ENCODE results near the gene RNF115. TPM values are rescaled to one million over a fixed set of nuclear protein-coding genes. Genes with fewer than 3 reads are reported as not detected.

Gene RNF115
- total and polyA plus RNA-seq, 2 of the 4 experiments (the other 2 are of a cell fraction), result 13.5 to 22.9 TPM

- WGBS, 2 experiments (ENCODE audit: extremely low coverage in 2 of 2, insufficient read length in 1 of 2), result no CpG with 5 or more reads among the region's 2 CpGs
- H3K9me3 ChIP-seq (ENCODE audit: control insufficient read depth, insufficient read depth, low read length), result peaks cover 5% of the 10 kb centered on the region
- H3K79me1 ChIP-seq (ENCODE audit: low read depth in 1 of 2, low read length in 2 of 2), result peaks cover 21 to 84% of the 10 kb centered on the region in 2 experiments
- intact Hi-C loops (cut with micrococcal nuclease), result no loop called here
- H3K4me2 ChIP-seq (ENCODE audit: low read depth, low read length), result no peak overlapping the region
- no peak overlapping the region for H3K23ac ChIP-seq (ENCODE audit: low read depth, low read length)
- in situ Hi-C loops (cut with MboI; ENCODE audit: low sequenced_read_pairs), result no loop called here
- DNase-seq (no peak), ATAC-seq (ENCODE audit: low read depth) (no peak)
- ChIA-PET CTCF (no interaction called here), POLR2A (ENCODE audit: unreplicated experiment) (no interaction called here)
- H2BK20ac ChIP-seq (ENCODE audit: low read depth, low read length), result no peak overlapping the region
- no peak overlapping the region for H3K56ac ChIP-seq (ENCODE audit: extremely low read depth, insufficient read depth, low read length)
- peaks cover 4% of the 10 kb centered on the region; the same call in 1 of the 2 replicates for H3K36me3 ChIP-seq (ENCODE audit: control insufficient read depth, insufficient read depth, low read length)
- H3K4ac ChIP-seq (ENCODE audit: low read depth, low read length), result no peak overlapping the region
- no peak overlapping the region for H3K4me3 ChIP-seq (ENCODE audit: insufficient read depth, low read depth, low read length)
- H3K27me3 ChIP-seq (ENCODE audit: control insufficient read depth, insufficient read depth, low read length), result no peaks in the 10 kb centered on the region
- H2AFZ ChIP-seq (replicated peaks; ENCODE audit: low read length, poor library complexity), result no peak overlapping the region
- H2BK5ac ChIP-seq (ENCODE audit: low read depth, low read length, poor library complexity, severe bottlenecking), result no peak overlapping the region
- no TSS peak for BruUV-seq (replicated peaks)
- H4K5ac ChIP-seq (ENCODE audit: low read depth, low read length), result no peak overlapping the region
- H3K9ac ChIP-seq (ENCODE audit: low read depth, low read length), result no peak overlapping the region
- dilution Hi-C loops (cut with HindIII; ENCODE audit: low sequenced_read_pairs, unreplicated experiment), result no loop called here
- peaks cover 55% of the 10 kb centered on the region for H4K20me1 ChIP-seq (ENCODE audit: insufficient read depth, low read length)
- no peak overlapping the region for H2BK15ac ChIP-seq (ENCODE audit: low read depth, low read length)
- H2BK120ac ChIP-seq (ENCODE audit: low read depth, low read length), result no peak overlapping the region
- H2AK5ac ChIP-seq (ENCODE audit: low read depth, low read length), result no peak overlapping the region
- H3K9me1 ChIP-seq (ENCODE audit: insufficient read depth, low read length), result peaks cover 6% of the 10 kb centered on the region; the same call in 1 of the 2 replicates
- H3K27ac ChIP-seq (ENCODE audit: insufficient read depth, low read length), result no peak overlapping the region
- no peak overlapping the region for H3K14ac ChIP-seq (replicated peaks; ENCODE audit: low read depth, low read length)
- no peak overlapping the region for H4K91ac ChIP-seq (ENCODE audit: insufficient read depth, low read depth, low read length)
- H3K18ac ChIP-seq (ENCODE audit: low read depth, low read length), result no peak overlapping the region
- H3K4me1 ChIP-seq (ENCODE audit: control insufficient read depth, insufficient read depth, low read length), result peaks cover 10% of the 10 kb centered on the region
- H4K8ac ChIP-seq (ENCODE audit: low read depth in 2 of 2, low read length in 2 of 2), result no peak overlapping the region
- TF ChIP-seq ELK1 (IDR thresholded peaks at IDR 0.05; ENCODE audit: borderline replicate concordance, low read depth, low read length) (no peak), BHLHE40 (IDR thresholded peaks at IDR 0.05; ENCODE audit: low read depth, low read length) (no peak)
- H2AK9ac ChIP-seq (replicated peaks; ENCODE audit: low read depth, low read length, poor library complexity), result no peak overlapping the region
Observed at GRCh38 chr1:145799806-145800205, 24.1 kb downstream of the RNF115 start.

All from IMR-90 (cell line).